NB4 (cell line): ENCODE measurements around the gene SYNM.

Source experiments
- DNase-seq: peaks from one replicate; pipeline ENCODE4 v3.0.0; 2010; ENCODE audit warnings: low read depth
- H3K4me3 ChIP-seq: one replicate; pipeline ENCODE4 v1.5.1; 2011; ENCODE audit warnings: mild to moderate bottlenecking, low read depth, low read length, moderate library complexity
- MYC ChIP-seq: IDR thresholded peaks from 2 replicates; pipeline ENCODE4 v1.6.1; 2011; ENCODE audit warnings: low read depth, low read length
- POLR2A ChIP-seq: IDR thresholded peaks from 2 replicates; pipeline ENCODE4 v1.6.1; 2011; ENCODE audit warnings: mild to moderate bottlenecking; ENCODE audit not compliant: insufficient read length; ENCODE audit errors: extremely low read depth
- TF ChIP-seq, protein P1 (sequence below): IDR thresholded peaks from 2 replicates; pipeline ENCODE4 v1.6.1; 2011; ENCODE audit warnings: low read depth, low read length
- TF ChIP-seq, protein P2 (sequence below): IDR thresholded peaks from one replicate; pipeline ENCODE4 v1.5.1; 2012; ENCODE audit warnings: low read depth, low read length

The SYNM gene

DNA sequence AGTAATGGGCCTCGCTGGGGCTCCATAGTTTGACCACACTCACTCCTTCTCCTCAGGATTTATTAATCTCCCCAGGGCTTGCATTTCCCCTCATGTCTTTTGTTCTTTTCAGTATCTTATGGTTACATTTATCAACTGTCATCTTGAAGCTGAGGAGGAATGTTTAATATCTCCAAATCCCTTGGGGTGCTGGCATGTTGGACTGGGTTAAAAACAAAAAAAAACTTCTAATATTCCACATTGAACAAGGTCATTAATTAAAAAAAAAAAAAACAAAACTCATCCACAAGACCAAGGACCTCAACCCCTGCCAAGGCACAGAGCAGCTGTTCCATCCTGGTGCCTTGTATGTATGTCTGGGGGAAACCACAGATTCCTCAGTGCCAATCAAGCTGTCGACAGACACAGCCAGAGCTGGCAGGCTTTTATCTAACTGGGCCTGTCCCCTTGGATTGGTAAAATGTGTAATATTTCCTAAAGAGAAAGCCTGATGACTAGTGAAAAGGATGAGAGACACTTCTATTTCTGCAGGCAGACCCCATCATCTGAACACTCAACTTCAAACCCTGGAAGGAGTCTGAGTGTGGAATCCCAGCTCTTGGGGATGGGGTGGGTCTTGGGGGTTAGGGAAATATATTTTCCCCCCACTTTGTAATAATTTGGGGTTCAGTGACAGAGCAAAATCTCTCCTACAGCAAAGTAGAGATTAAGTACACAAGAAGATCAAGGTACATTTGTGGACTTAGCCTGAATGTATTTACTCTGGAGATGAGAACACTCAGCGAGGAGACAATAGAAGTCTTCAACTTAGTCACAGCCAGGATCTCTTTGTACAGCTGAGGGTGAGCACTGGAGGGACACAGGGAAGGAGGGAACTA, 75.4 kb downstream of the SYNM start:
- no peak for DNase-seq
- no peak overlapping the region for H3K4me3 ChIP-seq
- TF ChIP-seq, protein P1, sequence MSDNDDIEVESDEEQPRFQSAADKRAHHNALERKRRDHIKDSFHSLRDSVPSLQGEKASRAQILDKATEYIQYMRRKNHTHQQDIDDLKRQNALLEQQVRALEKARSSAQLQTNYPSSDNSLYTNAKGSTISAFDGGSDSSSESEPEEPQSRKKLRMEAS: no peak
- TF ChIP-seq POLR2A (no peak), MYC (no peak)
- TF ChIP-seq, protein P2, sequence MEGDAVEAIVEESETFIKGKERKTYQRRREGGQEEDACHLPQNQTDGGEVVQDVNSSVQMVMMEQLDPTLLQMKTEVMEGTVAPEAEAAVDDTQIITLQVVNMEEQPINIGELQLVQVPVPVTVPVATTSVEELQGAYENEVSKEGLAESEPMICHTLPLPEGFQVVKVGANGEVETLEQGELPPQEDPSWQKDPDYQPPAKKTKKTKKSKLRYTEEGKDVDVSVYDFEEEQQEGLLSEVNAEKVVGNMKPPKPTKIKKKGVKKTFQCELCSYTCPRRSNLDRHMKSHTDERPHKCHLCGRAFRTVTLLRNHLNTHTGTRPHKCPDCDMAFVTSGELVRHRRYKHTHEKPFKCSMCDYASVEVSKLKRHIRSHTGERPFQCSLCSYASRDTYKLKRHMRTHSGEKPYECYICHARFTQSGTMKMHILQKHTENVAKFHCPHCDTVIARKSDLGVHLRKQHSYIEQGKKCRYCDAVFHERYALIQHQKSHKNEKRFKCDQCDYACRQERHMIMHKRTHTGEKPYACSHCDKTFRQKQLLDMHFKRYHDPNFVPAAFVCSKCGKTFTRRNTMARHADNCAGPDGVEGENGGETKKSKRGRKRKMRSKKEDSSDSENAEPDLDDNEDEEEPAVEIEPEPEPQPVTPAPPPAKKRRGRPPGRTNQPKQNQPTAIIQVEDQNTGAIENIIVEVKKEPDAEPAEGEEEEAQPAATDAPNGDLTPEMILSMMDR: no peak

DNA sequence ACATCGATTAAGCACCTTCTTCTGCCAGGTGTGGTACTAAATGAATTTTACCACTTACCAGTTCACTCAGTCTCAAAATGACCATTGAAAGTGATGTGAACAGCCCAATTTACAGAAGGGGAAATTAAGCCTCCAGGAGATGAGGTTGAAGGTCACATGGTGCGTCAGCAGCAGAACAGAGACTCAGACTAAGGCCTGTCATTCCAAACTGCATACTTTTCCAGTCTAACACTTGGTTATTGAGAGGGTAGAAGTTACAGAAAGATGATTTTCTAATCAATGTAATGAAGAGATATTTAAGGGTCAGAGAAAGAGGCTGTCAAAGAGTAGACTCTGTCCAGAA, 76.1 kb downstream of the SYNM start:
- no peak overlapping the region for H3K4me3 ChIP-seq
- TF ChIP-seq MYC (no peak), POLR2A (no peak)
- TF ChIP-seq, protein P2: no peak
- TF ChIP-seq, protein P1: no peak
- no peak for DNase-seq

DNA sequence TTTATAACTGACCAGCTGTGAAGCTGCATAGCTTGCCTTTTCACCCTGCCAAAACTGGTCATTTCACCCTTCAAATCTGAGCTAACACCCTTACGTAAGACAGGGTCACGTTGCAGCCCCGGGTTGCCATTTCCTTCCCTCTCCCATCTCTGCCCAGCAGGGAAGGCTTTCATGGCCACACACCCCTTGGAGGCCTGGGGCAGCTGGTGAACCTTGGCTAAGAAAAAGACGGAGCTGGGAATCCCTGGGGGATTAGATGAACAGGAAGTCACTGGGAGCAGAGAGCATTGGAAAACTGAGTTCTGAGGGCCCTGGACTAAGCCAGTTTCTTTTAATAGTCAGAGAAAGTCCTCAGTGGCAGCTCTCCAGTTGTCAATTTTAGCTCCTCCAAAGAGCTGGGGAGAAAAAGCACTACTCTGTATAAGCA, 76.7 kb downstream of the SYNM start:
- TF ChIP-seq, protein P1: no peak
- no peak for TF ChIP-seq POLR2A
- TF ChIP-seq MYC: no peak
- TF ChIP-seq, protein P2: no peak
- DNase-seq: peak; percentile 34
- H3K4me3 ChIP-seq: no peak overlapping the region

DNA sequence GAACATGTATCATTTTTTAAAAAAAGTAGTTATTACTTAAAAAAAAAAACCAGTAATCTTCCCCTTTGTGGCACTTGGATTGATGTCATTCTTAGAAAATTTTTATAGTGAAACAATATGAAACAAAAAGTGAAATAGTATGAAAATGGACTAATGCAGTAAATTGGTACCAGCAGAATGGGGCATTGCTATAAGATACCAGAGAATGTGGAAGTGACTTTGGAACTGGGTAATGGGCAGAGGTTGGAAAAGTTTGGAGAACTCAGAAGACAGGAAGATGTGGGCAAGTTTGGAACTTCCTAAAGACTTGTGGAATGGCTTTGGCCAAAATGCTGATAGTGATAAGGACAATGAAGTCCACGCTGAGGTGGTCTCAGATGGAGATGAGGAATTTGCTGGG, 77.9 kb downstream of the SYNM start:
- TF ChIP-seq MYC: no peak
- TF ChIP-seq, protein P2: no peak
- no peak for DNase-seq
- no peak overlapping the region for H3K4me3 ChIP-seq
